Measurements from ENCODE around the gene GAK.
"Not testable (repeated sequence)": the region's sequence is repeated elsewhere in the genome, so short reads cannot be mapped to it uniquely, and the experiment has no call there.

Gene GAK

GRCh38 chr4:815464-816146 lies 116.5 kb downstream of the GAK start:
- no peak for DNase-seq (ENCODE audit: low read depth)

GRCh38 chr4:814312-814850 lies 117.7 kb downstream of the GAK start:
- no peak for DNase-seq (ENCODE audit: low read depth)

DNA sequence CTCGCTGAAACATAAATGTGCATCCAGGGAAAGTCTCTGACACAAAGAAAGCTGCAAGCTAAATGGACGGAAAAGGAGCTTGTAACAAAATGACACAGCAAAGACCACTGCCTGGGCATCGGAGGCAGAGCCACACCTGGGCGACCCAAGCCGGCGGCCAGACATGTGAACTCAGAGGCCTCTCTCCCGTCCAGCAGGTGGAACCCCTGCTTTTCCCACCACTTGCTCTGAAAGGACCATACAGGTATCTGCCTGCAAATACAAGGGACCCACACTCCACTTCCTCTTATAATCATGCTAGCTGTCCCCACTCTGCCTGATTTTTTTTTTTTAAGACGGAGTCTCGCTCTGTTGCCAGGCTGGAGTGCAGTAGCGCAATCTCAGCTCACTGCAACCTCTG lies 118.2 kb downstream of the GAK start:
- DNase-seq (ENCODE audit: low read depth) = no peak

DNA sequence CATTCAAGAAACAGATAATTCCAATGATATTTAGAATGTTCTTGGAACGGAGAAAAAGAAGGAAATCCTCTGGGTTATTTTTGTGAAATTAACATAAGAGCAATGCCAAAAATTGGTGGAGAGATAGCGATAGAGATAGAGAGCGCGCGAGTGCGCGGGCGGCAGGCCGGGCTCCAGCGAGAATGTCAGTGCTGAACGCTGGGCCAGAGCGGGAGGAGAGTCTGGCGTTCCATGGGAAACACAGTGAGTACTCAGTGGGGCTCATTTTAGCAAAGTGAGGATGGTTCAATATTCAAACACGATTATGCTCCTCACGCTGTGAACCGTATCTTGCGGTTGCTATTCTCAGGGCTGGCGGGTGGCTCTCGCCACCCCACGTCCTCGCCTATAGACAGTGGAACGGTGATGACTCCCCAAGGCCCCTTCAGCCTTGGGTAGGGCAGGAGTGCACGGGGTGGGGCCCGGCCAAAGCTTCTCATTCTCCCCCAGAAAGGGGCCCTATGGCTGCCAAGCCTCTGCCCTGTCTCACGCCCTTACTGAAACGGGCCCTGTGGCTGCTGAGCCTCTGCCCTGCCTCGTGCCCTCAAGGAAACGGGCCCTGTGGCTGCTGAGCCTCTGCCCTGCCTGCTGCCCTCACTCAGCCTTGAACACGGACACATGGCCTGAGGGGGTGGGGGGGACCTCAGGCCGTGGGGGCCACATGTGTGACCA lies 123.1 kb downstream of the GAK start:
- no peak for DNase-seq (ENCODE audit: low read depth)

GRCh38 chr4:807792-808191 lies 124.3 kb downstream of the GAK start:
- no peak for DNase-seq (ENCODE audit: low read depth)

- DNase-seq (ENCODE audit: low read depth) = not testable (repeated sequence)
Measured at GRCh38 chr4:806979-807378, 125.1 kb downstream of the GAK start.

GRCh38 chr4:804804-805203 lies 127.3 kb downstream of the GAK start:
- no peak for DNase-seq (ENCODE audit: low read depth)

- DNase-seq (ENCODE audit: low read depth) = no peak
Measured at GRCh38 chr4:803884-804283, 128.2 kb downstream of the GAK start.

- DNase-seq (ENCODE audit: low read depth) = no peak
Measured at GRCh38 chr4:801436-802124, 130.5 kb downstream of the GAK start.

Measured in non-pigmented ciliary epithelial cell (primary cell).